ENCODE results near the gene RELL1. TPM values are rescaled to one million over a fixed set of nuclear protein-coding genes. Genes with fewer than 3 reads are reported as not detected.

Gene RELL1
- total RNA-seq, 2 experiments from 2014 or later: 13.8 to 15.3 TPM

DNA sequence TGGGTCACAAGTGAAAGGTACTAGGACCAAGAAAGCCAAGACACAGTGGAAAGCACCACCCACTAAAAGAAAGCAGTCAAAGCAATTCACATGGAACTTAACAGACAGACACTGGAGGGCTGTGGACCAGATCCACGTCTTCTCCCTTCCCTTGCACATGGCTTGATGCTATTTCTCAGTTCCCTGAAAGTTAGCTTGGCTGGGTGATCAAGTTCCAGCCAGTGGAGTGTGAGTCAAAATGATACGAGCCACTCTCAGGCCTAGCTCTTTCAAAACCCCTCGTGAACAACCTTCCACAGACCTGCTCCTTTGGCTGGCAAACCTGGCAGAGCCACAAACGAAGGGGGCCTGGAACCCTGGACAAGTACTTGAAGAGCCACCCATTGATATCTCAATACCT, 52.0 kb downstream of the RELL1 start:
- no peaks in the 10 kb centered on the region for H3K27me3 Mint-ChIP-seq
- CTCF ChIA-PET: no interaction called here
- H3K4me1 Mint-ChIP-seq (ENCODE audit: low read depth): no peaks in the 10 kb centered on the region
- POLR2A ChIA-PET: no interaction called here
- no peaks in the 10 kb centered on the region for H3K9me3 Mint-ChIP-seq
- H3K36me3 Mint-ChIP-seq (ENCODE audit: low read depth): peaks cover 41% of the 10 kb centered on the region
- intact Hi-C loops (cut with micrococcal nuclease): no loop called here
- DNase-seq (no peak), ATAC-seq (no peak)
- H3K27ac Mint-ChIP-seq: no peak overlapping the region
- TF ChIP-seq CTCF (IDR thresholded peaks at IDR 0.05): no peak
- H3K4me3 Mint-ChIP-seq: no peak overlapping the region

GRCh38 chr4:37632836-37633235, 53.3 kb downstream of the RELL1 start:
- Mint-ChIP-seq H3K27ac (no peak overlapping the region), H3K4me3 (no peak overlapping the region), H3K27me3 (no peaks in the 10 kb centered on the region), H3K4me1 (ENCODE audit: low read depth) (no peaks in the 10 kb centered on the region), H3K36me3 (ENCODE audit: low read depth) (peaks cover 41% of the 10 kb centered on the region), H3K9me3 (no peaks in the 10 kb centered on the region)
- ATAC-seq (no peak), DNase-seq (no peak)
- intact Hi-C loops (cut with micrococcal nuclease): no loop called here
- TF ChIP-seq CTCF (IDR thresholded peaks at IDR 0.05): no peak
- ChIA-PET CTCF (no interaction called here), POLR2A (no interaction called here)

- Mint-ChIP-seq H3K4me3 (no peak overlapping the region), H3K36me3 (ENCODE audit: low read depth) (peaks cover 37% of the 10 kb centered on the region), H3K27ac (no peak overlapping the region), H3K9me3 (no peaks in the 10 kb centered on the region), H3K4me1 (ENCODE audit: low read depth) (no peaks in the 10 kb centered on the region), H3K27me3 (no peaks in the 10 kb centered on the region)
- intact Hi-C loops (cut with micrococcal nuclease): no loop called here
- no peak for DNase-seq
- CTCF ChIA-PET: no interaction called here
- no peak for TF ChIP-seq CTCF (IDR thresholded peaks at IDR 0.05)
- POLR2A ChIA-PET: no interaction called here
- no peak for ATAC-seq
Measured at GRCh38 chr4:37631551-37631950, 54.6 kb downstream of the RELL1 start.

- TF ChIP-seq CTCF (IDR thresholded peaks at IDR 0.05): no peak
- no peaks in the 10 kb centered on the region for H3K9me3 Mint-ChIP-seq
- H3K4me1 Mint-ChIP-seq (ENCODE audit: low read depth): no peaks in the 10 kb centered on the region
- H3K27ac Mint-ChIP-seq: no peak overlapping the region
- H3K36me3 Mint-ChIP-seq (ENCODE audit: low read depth): peaks cover 35% of the 10 kb centered on the region
- no peak for ATAC-seq
- no peaks in the 10 kb centered on the region for H3K27me3 Mint-ChIP-seq
- DNase-seq: no peak
- no peak overlapping the region for H3K4me3 Mint-ChIP-seq
- CTCF ChIA-PET: interaction anchor here (1.7 kb wide), 1 partner anchor 27 kb away, joined by 5 read pairs; no protein-coding TSS in a partner anchor
- intact Hi-C loops (cut with micrococcal nuclease): no loop called here
- POLR2A ChIA-PET: interaction anchor here (0.9 kb wide), 1 partner anchor 9 kb away, joined by 3 read pairs; no protein-coding TSS in a partner anchor
Measured at GRCh38 chr4:37629713-37630112, 56.5 kb downstream of the RELL1 start.

- DNase-seq (no peak), ATAC-seq (no peak)
- intact Hi-C loops (cut with micrococcal nuclease): no loop called here
- Mint-ChIP-seq H3K36me3 (ENCODE audit: low read depth) (peaks cover 32% of the 10 kb centered on the region), H3K4me1 (ENCODE audit: low read depth) (no peaks in the 10 kb centered on the region), H3K27me3 (no peaks in the 10 kb centered on the region), H3K4me3 (no peak overlapping the region), H3K9me3 (no peaks in the 10 kb centered on the region), H3K27ac (no peak overlapping the region)
- no peak for TF ChIP-seq CTCF (IDR thresholded peaks at IDR 0.05)
- CTCF ChIA-PET: interaction anchor here (1.7 kb wide), 1 partner anchor 27 kb away, joined by 5 read pairs; no protein-coding TSS in a partner anchor
- POLR2A ChIA-PET: interaction anchor here (0.9 kb wide), 1 partner anchor 9 kb away, joined by 3 read pairs; no protein-coding TSS in a partner anchor
Measured at GRCh38 chr4:37628977-37629609, 57.1 kb downstream of the RELL1 start.
